ENCODE data around the gene SPATS2. TPM values are rescaled to one million over a fixed set of nuclear protein-coding genes. Genes with fewer than 3 reads are reported as not detected.
A peak's percentile ranks its signal among the peaks of the same experiment; 100 is the strongest.

Gene SPATS2
- total and polyA plus RNA-seq, 7 experiments from 2014 or later, result 3.0 to 9.8 (median 7.8) TPM

DNA sequence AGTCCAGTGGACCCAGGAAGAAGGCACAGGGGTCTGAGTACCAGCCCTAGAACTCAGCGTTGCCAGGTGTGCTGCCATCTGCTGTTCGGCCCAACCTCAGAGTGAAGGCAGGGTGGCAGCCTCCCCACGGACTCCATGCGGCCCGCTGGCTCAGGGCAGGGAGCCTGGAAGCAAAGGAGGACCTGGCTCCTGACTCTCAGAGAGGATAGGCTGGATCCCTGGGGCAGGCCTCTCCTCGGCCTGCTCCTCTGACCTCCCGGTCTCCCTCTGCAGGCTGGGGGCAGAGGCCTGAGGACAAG is 190.6 kb downstream of the SPATS2 start:
- H3K4me1 ChIP-seq (ENCODE audit: control insufficient read depth in 2 of 2, insufficient read depth in 2 of 2, low read length in 2 of 2), result no peaks in the 10 kb centered on the region
- Mint-ChIP-seq H3K36me3 (peaks cover 11 to 27% (median 14%) of the 10 kb centered on the region in 5 donors), H3K27ac (no peak overlapping the region), H3K9me3 (no peaks in the 10 kb centered on the region), H3K4me1 (peaks cover 5 to 16% (median 8%) of the 10 kb centered on the region in 7 donors), H3K4me3 (no peak overlapping the region), H3K27me3 (no peaks in the 10 kb centered on the region)
- no peak overlapping the region for H3K27ac ChIP-seq (ENCODE audit: low read depth, low read length)
- ATAC-seq (no peak), DNase-seq (no peak)
- H3K4me3 ChIP-seq (ENCODE audit: low read length), result no peak overlapping the region
- H3K9me3 ChIP-seq (ENCODE audit: control insufficient read depth in 2 of 3, low read length in 3 of 3), result no peaks in the 10 kb centered on the region
- CTCF ChIA-PET, result interaction anchor here (0.6 to 0.8 kb wide), 3 partner anchors 16 to 629 kb away, joined by 3 read pairs; no protein-coding TSS in a partner anchor
- H3K36me3 ChIP-seq (ENCODE audit: control insufficient read depth in 2 of 3, insufficient read depth in 3 of 3, low read length in 3 of 3), result peaks cover 21 to 72% (median 24%) of the 10 kb centered on the region in 3 experiments
- POLR2A ChIA-PET, result no interaction called here
- H3K27me3 ChIP-seq (ENCODE audit: control insufficient read depth in 2 of 2, insufficient read depth in 2 of 2, low read length in 2 of 2), result no peaks in the 10 kb centered on the region
- intact Hi-C loops (cut with micrococcal nuclease), result no loop called here

DNA sequence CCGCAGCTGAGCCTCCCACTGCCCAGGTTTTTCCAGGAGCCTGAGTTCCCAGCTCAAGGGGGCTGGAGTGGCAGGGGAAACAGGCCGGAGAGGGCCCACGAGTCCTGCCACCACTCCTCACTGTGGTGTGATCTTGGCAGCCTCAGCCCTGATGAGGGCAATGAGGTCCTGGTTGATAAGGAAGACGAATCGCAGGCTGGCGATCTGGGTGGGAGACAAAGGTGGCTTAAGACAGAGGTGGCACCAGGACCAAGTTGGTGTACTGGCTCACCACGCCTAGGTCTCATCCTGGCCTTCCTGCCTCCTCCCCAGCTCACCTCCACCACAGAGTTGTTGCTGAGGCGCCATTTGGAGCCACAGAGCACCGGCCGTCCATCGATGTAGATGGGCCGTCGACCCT is 191.3 kb downstream of the SPATS2 start:
- peaks cover 2 to 13% (median 8%) of the 10 kb centered on the region in 7 donors for H3K4me1 Mint-ChIP-seq
- no peaks in the 10 kb centered on the region for H3K27me3 Mint-ChIP-seq
- Histone ChIP-seq H3K9me3 (ENCODE audit: control insufficient read depth in 2 of 3, low read length in 3 of 3) (no peaks in the 10 kb centered on the region), H3K27ac (ENCODE audit: low read depth, low read length) (no peak overlapping the region), H3K4me1 (ENCODE audit: control insufficient read depth in 2 of 2, insufficient read depth in 2 of 2, low read length in 2 of 2) (no peaks in the 10 kb centered on the region), H3K36me3 (ENCODE audit: control insufficient read depth in 2 of 3, insufficient read depth in 3 of 3, low read length in 3 of 3) (peaks cover 22 to 78% (median 30%) of the 10 kb centered on the region in 3 experiments), H3K4me3 (ENCODE audit: low read length) (no peak overlapping the region), H3K27me3 (ENCODE audit: control insufficient read depth in 2 of 2, insufficient read depth in 2 of 2, low read length in 2 of 2) (no peaks in the 10 kb centered on the region)
- H3K4me3 Mint-ChIP-seq, result no peak overlapping the region
- CTCF ChIA-PET, result interaction anchor here (0.6 to 0.8 kb wide), 3 partner anchors 17 to 630 kb away, joined by 3 read pairs; no protein-coding TSS in a partner anchor
- POLR2A ChIA-PET, result no interaction called here
- intact Hi-C loops (cut with micrococcal nuclease), result no loop called here
- H3K36me3 Mint-ChIP-seq, result peaks cover 11 to 27% (median 14%) of the 10 kb centered on the region in 5 donors
- no peaks in the 10 kb centered on the region for H3K9me3 Mint-ChIP-seq
- no peak overlapping the region for H3K27ac Mint-ChIP-seq
- ATAC-seq (no peak), DNase-seq (no peak)

DNA sequence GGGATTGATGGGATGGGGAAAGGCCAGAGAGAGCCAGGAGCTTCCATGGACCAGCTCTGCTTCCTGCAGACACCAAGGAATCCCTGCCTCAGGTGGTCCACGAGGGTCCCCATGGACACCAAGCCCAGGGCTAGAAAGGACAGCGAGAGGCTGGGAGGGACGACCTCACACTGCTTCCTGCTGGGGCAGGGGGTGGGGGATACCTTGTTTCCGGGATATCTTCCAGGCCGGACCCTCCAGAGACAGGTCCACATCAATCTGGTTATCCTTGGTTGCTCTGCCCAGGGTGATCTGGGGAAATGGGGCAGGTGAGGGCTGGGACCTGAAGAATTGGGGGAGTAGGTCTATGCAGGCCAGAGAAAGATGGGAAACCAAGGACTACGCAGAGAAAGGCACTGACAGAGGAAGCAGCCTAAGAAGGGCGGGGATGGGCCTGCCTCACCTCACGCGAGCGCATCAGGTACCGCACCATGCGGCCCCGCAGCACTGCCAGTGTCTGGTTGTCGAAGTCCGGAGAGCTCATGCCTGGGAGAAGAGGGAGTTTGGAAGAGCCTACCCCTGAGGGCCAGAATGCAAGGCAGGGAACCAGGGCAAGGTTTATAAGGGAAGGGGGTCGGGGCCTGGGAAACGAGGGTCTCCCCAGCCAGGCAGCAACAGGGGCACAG is 191.9 kb downstream of the SPATS2 start:
- POLR2A ChIA-PET, result interaction anchor here (0.6 kb wide), 1 partner anchor 413 kb away, joined by 3 read pairs; no protein-coding TSS in a partner anchor
- no peak for DNase-seq
- CTCF ChIA-PET, result no interaction called here
- no peak overlapping the region for H3K27ac ChIP-seq (ENCODE audit: low read depth, low read length)
- H3K4me1 ChIP-seq (ENCODE audit: control insufficient read depth in 2 of 2, insufficient read depth in 2 of 2, low read length in 2 of 2), result peaks cover 2 to 4% of the 10 kb centered on the region in 2 donors
- H3K27me3 ChIP-seq (ENCODE audit: control insufficient read depth in 2 of 2, insufficient read depth in 2 of 2, low read length in 2 of 2), result no peaks in the 10 kb centered on the region
- H3K9me3 Mint-ChIP-seq, result no peaks in the 10 kb centered on the region
- H3K4me3 Mint-ChIP-seq, result no peak overlapping the region
- H3K27me3 Mint-ChIP-seq, result no peaks in the 10 kb centered on the region
- peaks cover 22 to 85% (median 34%) of the 10 kb centered on the region in 3 experiments for H3K36me3 ChIP-seq (ENCODE audit: control insufficient read depth in 2 of 3, insufficient read depth in 3 of 3, low read length in 3 of 3)
- H3K36me3 Mint-ChIP-seq, result peaks cover 11 to 33% (median 14%) of the 10 kb centered on the region in 5 donors
- intact Hi-C loops (cut with micrococcal nuclease), result no loop called here
- no peak for ATAC-seq
- H3K27ac Mint-ChIP-seq, result peak overlapping the region in 1 of 9 donors; percentile 45
- no peak overlapping the region for H3K4me3 ChIP-seq (ENCODE audit: low read length)
- H3K4me1 Mint-ChIP-seq, result peaks cover 6 to 15% (median 10%) of the 10 kb centered on the region in 7 donors
- no peaks in the 10 kb centered on the region for H3K9me3 ChIP-seq (ENCODE audit: control insufficient read depth in 2 of 3, low read length in 3 of 3)

DNA sequence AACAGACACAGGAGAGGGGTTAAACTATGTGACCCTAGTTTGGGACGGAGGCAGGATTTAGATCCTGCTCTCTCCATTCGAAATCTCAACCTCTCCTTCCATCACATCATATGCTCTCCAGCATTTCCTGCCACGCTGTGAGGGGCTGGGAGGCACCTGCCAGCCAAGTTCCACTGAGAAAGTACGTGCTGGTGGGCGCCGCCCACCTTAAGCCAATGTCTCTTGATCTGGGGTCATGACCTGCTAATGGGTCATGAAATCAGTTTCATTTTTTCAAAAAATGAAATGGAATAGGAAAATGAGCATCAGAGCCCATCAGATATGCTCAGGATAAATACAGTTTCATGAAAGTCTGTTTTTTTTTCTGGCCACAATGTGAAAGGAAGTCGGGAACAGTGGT is 193.4 kb downstream of the SPATS2 start:
- no peak for ATAC-seq
- Histone ChIP-seq H3K36me3 (ENCODE audit: control insufficient read depth in 2 of 3, insufficient read depth in 3 of 3, low read length in 3 of 3) (peaks cover 22 to 93% (median 42%) of the 10 kb centered on the region in 3 experiments), H3K27me3 (ENCODE audit: control insufficient read depth in 2 of 2, insufficient read depth in 2 of 2, low read length in 2 of 2) (no peaks in the 10 kb centered on the region), H3K4me1 (ENCODE audit: control insufficient read depth in 2 of 2, insufficient read depth in 2 of 2, low read length in 2 of 2) (peaks cover 16 to 19% of the 10 kb centered on the region in 2 donors), H3K4me3 (ENCODE audit: low read length) (no peak overlapping the region), H3K9me3 (ENCODE audit: control insufficient read depth in 2 of 3, low read length in 3 of 3) (no peaks in the 10 kb centered on the region), H3K27ac (ENCODE audit: low read depth, low read length) (no peak overlapping the region)
- intact Hi-C loops (cut with micrococcal nuclease), result no loop called here
- CTCF ChIA-PET, result interaction anchor here (1.4 kb wide), 1 partner anchor 47 kb away, joined by 5 read pairs; no protein-coding TSS in a partner anchor
- Mint-ChIP-seq H3K4me3 (peak overlapping the region in 1 of 10 donors; percentile 4), H3K27me3 (no peaks in the 10 kb centered on the region), H3K9me3 (no peaks in the 10 kb centered on the region), H3K27ac (no peak overlapping the region), H3K36me3 (peaks cover 11 to 38% (median 14%) of the 10 kb centered on the region in 5 donors), H3K4me1 (peaks cover 21 to 30% (median 25%) of the 10 kb centered on the region in 7 donors)
- no peak for DNase-seq
- POLR2A ChIA-PET, result no interaction called here

DNA sequence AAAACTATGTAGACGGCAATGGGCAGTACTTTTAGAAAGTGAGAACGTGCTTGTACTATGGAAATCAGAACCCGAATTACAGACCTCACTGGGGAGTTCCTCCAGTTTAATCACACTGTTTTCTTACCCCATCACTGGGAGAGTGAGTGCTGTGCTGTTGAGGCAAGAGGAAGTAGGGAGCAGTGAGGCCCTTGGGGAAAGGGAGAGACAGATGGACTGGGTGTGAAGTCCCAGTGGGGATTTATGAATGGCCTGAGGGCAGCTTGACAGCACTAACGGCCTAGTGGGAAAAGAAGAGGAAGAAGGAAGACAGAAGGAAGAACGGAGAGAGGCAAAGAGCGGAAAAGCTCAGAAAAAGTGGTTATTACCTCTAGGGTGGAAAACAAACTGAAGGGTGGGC is 195.0 kb downstream of the SPATS2 start:
- Histone ChIP-seq H3K36me3 (ENCODE audit: control insufficient read depth in 2 of 3, insufficient read depth in 3 of 3, low read length in 3 of 3) (peaks cover 22 to 78% (median 42%) of the 10 kb centered on the region in 3 experiments), H3K27ac (ENCODE audit: low read depth, low read length) (no peak overlapping the region), H3K27me3 (ENCODE audit: control insufficient read depth in 2 of 2, insufficient read depth in 2 of 2, low read length in 2 of 2) (no peaks in the 10 kb centered on the region), H3K9me3 (ENCODE audit: control insufficient read depth in 2 of 3, low read length in 3 of 3) (no peaks in the 10 kb centered on the region), H3K4me1 (ENCODE audit: control insufficient read depth in 2 of 2, insufficient read depth in 2 of 2, low read length in 2 of 2) (peaks cover 26 to 35% of the 10 kb centered on the region in 2 donors), H3K4me3 (ENCODE audit: low read length) (no peak overlapping the region)
- ATAC-seq (no peak), DNase-seq (no peak)
- ChIA-PET POLR2A (interaction anchor here (1.2 to 1.5 kb wide), 2 partner anchors 8 to 9 kb away, joined by 3 to 8 read pairs; no protein-coding TSS in a partner anchor), CTCF (interaction anchor here (0.6 kb wide), 1 partner anchor 204 kb away, joined by 3 read pairs; no protein-coding TSS in a partner anchor)
- H3K27me3 Mint-ChIP-seq, result no peaks in the 10 kb centered on the region
- intact Hi-C loops (cut with micrococcal nuclease), result no loop called here
- peaks cover 8 to 38% (median 14%) of the 10 kb centered on the region in 5 donors for H3K36me3 Mint-ChIP-seq
- peaks cover 20 to 46% (median 36%) of the 10 kb centered on the region in 7 donors for H3K4me1 Mint-ChIP-seq
- peak overlapping the region in 1 of 10 donors; percentile 2 for H3K4me3 Mint-ChIP-seq
- peak overlapping the region in 2 of 9 donors; percentile 8 to 32 for H3K27ac Mint-ChIP-seq
- H3K9me3 Mint-ChIP-seq, result no peaks in the 10 kb centered on the region

DNA sequence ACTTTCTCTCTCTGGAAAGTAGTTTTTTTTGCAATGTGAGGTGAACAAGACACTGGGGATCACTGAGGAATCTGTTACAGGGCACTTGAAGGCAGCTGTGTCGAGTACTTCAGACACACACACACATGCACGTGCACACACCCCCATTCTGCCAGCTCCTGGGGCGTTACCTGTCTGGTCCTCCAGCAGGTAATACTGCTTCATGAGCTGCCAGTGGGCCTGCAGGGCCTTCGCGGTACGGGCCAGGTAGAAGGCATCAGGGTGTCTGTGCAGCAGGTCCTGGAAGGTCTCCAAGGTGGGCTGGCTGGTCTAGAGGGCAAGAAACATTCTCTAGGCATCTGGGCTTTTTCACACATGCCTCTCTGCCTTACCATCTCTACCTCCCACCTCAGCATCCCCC is 195.6 kb downstream of the SPATS2 start:
- Histone ChIP-seq H3K9me3 (ENCODE audit: control insufficient read depth in 2 of 3, low read length in 3 of 3) (no peaks in the 10 kb centered on the region), H3K27me3 (ENCODE audit: control insufficient read depth in 2 of 2, insufficient read depth in 2 of 2, low read length in 2 of 2) (no peaks in the 10 kb centered on the region), H3K4me1 (ENCODE audit: control insufficient read depth in 2 of 2, insufficient read depth in 2 of 2, low read length in 2 of 2) (peaks cover 28 to 37% of the 10 kb centered on the region in 2 donors), H3K36me3 (ENCODE audit: control insufficient read depth in 2 of 3, insufficient read depth in 3 of 3, low read length in 3 of 3) (peaks cover 22 to 73% (median 42%) of the 10 kb centered on the region in 3 experiments), H3K4me3 (ENCODE audit: low read length) (no peak overlapping the region), H3K27ac (ENCODE audit: low read depth, low read length) (no peak overlapping the region)
- H3K9me3 Mint-ChIP-seq, result no peaks in the 10 kb centered on the region
- H3K27ac Mint-ChIP-seq, result peak overlapping the region in 1 of 9 donors; percentile 59
- H3K4me1 Mint-ChIP-seq, result peaks cover 25 to 52% (median 42%) of the 10 kb centered on the region in 7 donors
- peaks cover 8 to 38% (median 14%) of the 10 kb centered on the region in 5 donors for H3K36me3 Mint-ChIP-seq
- peaks cover 0 to 2% (median 0%) of the 10 kb centered on the region in 5 donors for H3K27me3 Mint-ChIP-seq
- no peak for DNase-seq
- ChIA-PET POLR2A (interaction anchor here (1.2 to 1.5 kb wide), 2 partner anchors 8 to 9 kb away, joined by 3 to 8 read pairs; no protein-coding TSS in a partner anchor), CTCF (no interaction called here)
- intact Hi-C loops (cut with micrococcal nuclease), result no loop called here
- no peak overlapping the region for H3K4me3 Mint-ChIP-seq
- ATAC-seq, result no peak
